HG03045 (cell line): ENCODE data around the gene CHST6.
"Not testable (repeated sequence)": the region's sequence is repeated elsewhere in the genome, so short reads cannot be mapped to it uniquely, and the experiment has no call there.

Experiments
- ATAC-seq: cut with Tn5 transposase; IDR thresholded peaks from one replicate; pipeline ENCODE4 v1.9.1; 2021; ENCODE audit warnings: mild to moderate bottlenecking, moderate library complexity; ENCODE audit not compliant: unreplicated experiment

The CHST6 gene

DNA sequence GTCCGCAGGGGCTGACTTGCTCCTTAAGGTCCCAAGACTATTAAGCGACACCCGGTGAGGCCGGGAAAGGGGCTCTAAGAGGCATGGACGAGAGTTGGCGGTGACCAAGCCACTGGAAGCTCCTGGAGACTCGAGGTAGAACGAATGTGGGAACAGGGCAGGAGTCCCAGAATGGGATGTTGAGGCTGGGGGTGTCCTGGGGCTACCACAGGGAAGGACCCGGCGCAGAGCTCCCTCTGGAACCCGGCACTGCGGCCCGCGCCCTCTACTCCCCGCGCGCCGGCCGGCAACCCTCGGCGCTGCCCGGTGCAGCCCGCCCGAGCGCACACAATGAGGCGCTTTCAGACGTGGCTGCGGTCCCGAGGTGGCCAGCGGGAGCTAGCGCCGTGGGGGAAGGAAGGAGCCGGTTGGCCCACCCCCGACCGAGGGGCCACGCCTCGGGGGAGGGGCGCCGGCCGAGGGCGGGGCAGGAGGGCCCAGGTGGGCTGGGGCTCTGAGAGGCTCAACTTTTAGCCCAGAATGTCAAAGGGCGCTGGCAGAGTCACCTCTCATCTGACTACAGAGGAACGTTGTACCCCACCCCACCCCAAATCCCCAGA, at the start of gene CHST6:
CHST6 (minus strand) TSS at position 366 of the 599 bp plus-strand sequence. CDS start 15,613 bp downstream, outside the sequence.
- ATAC-seq: peak; percentile 58

DNA sequence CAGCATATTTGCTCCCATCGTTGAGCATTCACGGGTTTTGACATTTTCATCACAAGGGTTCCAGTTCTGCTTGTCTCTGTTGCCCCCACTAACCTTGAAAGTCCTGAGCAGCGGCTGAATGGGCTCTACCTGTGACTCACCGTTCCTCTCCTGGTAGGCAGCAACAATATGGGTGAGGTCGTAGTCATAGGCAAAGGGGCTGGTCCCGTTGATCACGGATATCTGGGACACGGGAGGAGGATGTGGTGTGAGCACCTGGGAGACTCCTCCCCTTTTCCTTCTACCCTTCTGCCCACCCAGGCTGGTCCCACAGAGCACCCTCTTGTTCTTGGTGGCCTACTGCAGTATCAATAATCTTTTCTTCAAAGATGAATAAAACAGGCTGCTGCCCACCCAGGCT, 47.2 kb upstream of the CHST6 start:
- not testable (repeated sequence) for ATAC-seq

DNA sequence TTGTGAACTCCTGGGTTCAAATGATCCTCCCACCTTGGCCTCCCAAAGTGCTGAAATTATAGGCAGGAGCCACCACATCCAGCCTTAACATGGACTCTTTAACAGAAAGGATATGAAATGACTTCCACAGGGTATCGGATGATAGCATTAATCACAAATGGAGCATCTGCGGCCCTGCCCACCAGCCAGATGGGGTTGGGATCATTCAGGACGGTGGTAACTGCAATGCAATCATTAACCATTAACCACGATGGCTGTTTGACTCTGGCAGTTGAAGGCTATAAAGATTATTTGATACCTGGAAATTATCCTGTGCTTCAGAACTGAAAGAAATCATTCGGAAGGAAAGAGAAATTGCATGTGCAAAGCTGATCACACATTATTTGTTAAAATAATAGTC, 46.0 kb upstream of the CHST6 start:
- no peak for ATAC-seq

DNA sequence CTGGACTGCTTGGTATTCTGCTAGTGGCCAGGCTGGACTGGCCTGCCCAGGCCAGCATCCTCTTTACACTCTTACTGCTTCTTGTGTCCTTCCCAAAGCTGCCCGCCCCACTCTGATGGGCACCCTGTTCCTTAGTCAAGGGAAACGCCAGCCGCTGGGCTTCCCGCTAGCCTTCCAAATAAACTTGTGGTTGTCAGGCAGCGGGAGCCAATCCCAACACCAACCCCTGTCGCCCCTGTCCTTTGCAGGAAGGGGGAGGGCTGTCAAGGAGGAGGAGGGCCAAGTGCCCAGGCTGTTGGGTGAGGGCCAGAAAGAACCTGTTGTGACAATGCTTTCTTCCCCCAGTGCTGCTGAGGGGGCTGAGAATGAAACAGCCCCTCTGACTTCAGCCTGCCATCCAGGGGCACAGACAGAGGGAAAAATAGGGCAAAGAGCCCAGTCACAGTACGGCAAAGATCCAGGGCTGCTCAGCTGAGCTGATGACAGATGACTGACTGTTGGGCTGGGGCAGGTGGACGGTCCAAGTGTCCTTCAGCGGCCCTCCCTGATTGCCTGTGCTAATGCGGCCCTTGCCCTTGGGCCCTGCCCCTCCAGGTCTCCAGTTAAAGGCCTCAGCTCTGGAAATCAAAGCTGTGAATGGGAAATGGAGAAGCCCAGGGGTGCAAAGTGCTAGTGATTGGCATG, 43.8 kb upstream of the CHST6 start:
- ATAC-seq: not testable (repeated sequence)

DNA sequence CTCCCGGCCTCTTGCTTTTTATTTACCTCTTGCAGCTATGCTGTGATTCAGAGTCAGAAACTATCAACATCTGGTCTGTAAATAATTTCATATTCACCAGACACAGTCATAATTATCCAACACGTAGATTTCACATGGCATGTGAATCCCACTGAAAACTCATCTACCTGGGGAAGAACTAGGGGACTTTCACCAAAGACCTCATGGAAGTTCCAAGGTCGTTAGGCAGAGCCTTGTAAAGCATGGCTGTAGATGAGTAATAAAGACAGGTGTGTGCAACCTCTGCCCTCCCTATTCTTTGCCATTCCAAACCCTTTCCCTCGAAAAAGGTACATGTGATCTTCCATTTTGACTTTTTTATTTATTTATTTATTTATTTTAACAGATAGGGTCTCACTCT, 42.5 kb upstream of the CHST6 start:
- ATAC-seq: no peak

DNA sequence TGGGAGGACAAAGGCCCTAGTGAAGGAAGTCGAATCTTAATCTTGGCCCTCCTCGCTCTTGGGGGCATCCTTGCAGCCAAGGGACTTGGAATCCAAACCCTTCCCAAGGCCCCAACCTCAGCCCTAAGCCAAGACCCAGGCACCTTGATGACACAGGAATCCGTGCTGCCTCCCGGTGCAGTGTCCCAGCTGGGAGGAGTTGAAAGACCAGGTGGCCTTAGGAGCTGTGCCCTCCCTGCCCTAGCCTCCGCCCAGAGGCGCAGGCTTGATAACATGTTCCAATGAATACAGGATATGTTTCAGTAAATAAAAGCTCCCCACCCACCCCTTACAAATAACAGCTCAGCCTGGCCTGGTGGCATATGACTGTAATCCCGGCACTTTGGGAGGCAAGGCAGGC, 40.7 kb upstream of the CHST6 start, which contains the start of gene CHST5:
CHST5 (minus strand) TSS at position 208 of the 400 bp plus-strand sequence. CDS start 5,724 bp downstream, outside the sequence.
- ATAC-seq: no peak

DNA sequence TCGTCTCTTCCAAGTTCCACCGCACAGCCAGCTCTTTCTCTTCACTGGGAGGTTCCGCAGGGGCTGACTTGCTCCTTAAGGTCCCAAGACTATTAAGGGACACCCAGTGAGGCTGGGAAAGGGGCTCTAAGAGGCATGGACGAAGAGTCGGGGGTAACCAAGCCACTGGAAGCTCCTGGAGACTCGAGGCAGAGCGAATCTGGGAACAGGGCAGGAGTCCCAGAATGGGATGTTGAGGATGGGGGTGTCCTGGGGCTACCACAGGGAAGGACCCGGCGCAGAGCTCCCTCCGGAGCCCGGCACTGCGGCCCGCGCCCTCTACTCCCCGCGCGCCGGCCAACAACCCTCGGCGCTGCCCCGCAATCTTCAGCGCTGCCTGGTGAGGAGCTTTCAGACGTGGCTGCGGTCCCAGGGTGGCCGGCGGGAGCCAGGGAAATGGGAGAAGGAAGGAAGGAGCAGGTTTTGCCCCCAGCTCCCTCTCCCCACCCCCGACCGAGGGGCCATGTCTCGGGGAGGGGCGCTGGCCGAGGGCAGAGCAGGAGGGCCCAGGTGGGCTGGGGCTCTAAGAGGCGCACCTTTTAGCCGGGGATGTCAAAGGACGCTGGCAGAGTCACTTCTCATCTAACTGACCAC, 40.1 kb upstream of the CHST6 start:
- no peak for ATAC-seq

DNA sequence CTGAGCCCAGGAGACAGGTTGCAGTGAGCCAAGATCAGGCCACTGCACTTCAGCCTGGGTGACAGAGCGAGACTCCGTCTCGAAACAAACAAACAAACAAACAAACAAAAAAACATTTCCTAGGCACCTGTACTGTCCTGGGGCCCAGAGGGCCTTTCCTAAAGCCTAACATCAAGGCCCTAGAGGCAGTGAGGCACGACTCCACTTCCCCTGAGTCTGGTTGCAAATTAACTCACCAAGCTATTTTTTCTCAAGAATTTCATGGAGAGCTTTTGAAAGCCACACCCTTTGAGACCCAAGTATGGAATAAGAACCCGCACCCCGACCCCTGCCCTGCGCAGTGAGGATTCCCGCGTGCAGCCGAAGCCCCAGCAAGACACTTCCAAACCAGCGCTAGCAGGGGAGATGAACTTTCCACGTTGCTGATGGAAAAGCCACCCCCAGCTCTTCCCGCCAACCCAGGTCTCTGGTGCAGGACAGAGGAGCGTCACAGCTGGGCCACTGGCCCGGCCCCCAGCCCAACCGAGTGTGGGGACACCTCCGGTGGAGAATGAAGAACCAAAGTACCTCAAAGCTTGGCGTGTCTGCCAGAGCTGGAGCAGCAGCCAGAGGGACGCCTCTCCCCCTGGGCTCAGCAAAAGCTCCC, 39.4 kb upstream of the CHST6 start:
- no peak for ATAC-seq

DNA sequence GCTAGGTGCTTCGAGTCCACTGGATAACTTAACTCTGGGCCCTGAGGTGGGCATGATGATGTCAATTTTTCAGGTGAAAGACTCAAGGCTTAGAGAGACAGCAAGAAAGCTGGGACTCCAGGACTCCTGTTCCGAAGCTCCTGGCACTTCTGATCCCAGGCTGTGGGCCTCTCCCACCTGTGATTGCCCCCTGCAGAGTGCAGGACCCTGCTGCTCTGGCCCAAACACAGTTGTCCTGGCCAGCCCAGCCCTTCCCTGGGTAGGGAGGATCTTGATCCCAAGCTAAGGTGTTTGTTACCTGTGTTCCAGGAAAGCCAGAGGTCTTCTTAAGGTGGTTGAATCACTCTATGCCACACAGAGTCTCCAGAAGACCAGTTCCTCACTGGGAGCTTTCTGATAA, 37.5 kb upstream of the CHST6 start:
- no peak for ATAC-seq

DNA sequence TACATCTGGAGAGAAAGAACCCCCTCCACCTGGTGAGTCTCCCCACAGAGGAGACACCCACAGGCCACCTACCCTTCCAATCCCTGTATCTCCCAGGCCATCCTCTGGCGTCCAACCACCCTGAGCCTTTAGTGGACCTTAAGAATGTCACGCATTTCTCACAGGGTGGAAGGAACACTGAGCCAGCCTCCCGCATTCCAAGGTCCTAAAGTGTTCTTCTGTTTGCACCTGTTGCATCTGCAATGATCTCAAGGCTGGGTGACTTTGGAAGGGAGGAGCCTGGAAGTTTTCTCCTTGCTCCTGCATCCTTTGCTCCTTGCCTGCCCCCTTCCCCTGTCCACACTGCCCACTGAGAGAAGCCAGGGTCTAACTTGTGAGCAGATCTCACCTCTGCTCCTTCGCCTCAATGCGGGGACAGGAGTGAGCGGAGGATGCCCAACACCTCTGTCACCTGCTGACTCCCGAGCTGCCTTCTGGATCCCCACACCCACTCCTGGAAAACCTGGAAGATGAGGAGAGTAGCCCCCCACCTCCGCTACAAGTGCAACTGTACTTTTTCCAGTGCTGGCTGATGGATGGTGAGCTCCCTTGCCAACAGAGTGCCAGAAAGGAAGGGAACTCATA, 37.0 kb upstream of the CHST6 start:
- no peak for ATAC-seq

DNA sequence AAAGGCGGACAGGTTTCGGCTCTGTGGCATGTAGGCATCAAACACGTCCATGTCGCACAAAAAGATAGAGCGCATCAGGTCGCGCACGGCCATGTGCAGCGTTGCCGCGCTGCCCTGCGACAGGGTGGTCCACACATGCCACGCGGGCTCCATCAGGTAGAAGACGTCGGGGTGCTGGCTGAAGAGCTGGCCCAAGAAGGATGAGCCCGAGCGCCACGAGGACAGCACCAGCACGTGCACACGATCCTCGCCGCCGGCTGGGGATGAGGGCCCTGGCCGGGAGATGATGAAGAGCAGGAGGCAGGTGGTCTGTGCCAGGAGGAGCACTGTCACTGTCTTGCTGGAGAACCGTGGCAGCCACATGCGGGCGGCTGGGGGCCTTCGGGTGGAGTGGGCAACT, 34.7 kb upstream of the CHST6 start:
- ATAC-seq: no peak

DNA sequence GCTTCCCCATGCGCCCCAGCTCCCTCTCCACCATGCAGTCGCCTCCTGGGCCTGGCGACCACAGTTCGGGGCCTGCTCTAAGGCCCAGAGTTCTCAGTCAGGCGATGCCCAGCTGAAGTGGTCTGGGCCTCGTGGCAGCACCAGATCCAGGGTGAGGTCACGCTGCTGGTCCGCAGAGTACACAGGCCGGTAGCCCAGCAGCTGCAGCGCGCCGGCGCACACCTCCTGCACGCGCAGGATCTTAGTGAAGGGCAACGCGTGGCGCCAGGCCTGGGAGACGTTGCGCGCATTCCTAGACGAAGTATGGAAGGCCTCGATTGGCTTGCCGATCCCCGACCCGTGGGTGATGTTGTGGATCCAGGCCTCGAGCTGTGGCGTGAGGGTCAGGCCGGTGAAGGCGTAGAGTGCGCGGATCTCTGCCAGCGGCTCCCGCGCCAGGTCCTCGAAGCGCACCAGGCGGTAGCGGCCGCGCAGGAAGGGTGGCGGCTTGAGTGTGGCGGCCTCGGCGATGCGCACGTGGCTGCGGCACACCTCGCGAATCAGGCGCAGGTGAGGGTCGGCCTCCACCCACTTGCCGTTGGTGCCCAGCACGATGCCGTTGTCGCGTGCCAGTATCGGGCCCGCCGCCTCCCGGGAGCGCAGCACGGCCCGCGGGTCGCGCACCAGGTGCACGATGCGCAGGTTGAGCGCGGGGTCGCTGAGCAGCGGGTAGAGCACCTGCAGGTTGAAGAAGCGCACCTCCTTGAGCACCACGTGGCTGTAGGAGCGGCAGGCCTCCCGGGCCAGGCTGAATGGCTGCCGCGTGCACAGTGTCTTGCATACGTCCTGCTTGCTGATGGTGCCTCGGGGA, 34.0 kb upstream of the CHST6 start:
- no peak for ATAC-seq

DNA sequence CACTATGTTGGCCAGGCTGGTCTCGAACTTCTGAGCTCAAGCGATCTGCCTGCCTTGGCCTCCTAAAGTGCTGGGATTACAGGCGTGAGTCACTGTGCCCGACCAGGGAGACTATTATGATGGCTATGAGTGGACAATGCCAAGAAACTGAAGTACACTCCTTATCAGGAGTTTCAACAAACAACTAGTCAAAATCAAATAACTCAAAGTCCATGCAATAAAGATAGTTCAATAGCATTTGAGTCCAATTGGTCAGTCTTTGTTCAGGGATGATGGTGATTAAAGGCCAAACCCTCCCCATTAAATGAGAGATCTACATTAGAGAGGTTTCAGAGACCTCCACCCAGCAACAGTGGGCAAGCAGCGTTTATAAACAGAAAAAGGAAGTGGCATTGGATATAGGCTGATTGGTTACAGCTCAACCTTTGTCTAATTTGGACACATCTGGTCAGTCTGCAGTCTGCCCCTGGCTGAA, 32.6 kb upstream of the CHST6 start:
- ATAC-seq: no peak

DNA sequence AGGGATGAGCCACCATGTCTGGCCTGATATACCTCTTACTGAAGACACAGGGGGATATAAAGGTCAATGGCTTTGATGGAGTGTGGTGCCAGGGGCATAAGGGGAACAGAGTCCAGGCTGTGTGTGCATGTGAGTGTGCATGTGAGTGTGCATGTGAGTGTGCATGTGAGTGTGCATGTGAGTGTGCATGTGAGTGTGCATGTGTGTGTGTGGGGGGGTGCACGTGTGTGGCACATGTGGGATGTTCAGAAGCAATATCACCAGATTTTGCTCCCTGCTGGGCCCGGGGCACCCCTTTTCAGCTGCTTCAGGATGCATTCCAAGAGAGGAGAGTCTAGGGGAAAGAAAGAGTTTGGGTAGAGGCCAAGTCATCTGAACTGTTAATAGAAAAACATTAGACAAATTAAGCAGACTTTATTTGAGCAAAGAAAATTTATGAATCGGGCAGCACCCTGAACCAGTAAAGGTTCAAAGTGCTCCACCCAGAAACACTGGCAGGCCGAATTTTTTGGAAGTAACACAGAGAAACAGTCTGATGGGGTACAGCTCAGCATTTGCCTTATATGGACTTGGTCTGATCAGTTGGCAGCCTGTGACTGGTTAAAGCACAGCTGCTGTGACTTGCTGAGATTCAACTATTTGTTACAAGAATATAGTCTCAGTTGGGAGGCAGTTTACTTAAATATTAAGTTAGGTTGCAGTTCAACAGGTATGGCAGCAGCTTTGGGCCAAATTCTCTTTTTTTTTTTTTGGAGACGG, 31.0 kb upstream of the CHST6 start:
- ATAC-seq: no peak

DNA sequence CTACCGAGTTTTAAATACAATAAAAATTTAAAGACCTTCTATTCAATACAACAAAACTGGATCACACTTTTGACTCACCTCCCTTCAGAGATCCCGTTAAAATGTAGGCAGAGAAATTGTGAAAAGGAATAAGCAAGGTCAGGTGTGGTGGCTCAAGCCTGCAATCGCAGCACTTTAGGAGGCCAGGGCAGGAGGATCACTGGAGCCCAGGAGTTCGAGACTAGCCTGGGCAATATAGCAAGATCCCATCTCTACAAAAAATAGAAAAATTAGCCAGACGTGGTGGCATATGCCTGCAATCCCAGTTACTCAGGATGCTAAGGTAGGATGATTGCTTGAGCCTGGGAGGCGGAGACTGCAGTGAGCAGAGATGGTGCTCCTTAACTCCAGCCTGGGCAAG, 23.9 kb upstream of the CHST6 start:
- no peak for ATAC-seq

DNA sequence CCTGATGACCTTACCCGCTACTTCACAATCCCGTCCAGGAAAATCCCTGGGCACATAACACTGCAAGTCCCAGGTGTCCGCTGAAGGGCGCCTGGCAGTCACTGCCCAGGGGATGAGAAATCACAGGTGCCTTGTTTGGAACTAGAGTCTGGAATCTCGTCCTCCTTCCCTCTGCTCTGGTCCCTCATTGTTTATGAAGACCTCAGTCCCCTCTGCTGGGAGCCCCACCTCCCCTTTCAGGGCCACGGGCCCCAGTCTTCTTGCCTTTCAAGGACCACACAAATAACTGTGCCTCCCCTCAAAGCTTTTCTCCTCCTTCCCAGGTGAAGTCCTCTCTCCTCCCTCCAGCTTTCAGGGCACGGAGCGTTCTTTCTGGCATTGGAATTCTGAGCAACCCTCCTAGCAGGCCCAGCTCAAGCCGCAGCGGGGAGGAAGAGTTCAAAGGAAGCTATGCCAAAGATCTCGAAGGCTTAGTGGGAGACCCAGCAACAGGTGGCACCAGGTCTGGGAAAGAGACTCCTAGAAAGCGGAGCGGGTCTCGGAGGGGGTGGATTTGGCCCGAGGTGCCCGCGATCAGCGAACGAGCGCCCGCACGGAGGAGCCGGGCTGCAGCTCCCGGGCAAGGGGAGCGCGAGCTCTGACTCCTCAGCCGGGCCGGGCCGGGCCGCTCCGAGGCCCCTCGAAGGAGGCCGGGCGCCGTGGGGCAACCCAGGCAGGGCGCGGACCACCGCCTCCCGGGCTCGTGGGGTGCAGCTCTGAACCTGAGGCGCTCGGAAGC, 21.1 kb upstream of the CHST6 start:
- not testable (repeated sequence) for ATAC-seq

DNA sequence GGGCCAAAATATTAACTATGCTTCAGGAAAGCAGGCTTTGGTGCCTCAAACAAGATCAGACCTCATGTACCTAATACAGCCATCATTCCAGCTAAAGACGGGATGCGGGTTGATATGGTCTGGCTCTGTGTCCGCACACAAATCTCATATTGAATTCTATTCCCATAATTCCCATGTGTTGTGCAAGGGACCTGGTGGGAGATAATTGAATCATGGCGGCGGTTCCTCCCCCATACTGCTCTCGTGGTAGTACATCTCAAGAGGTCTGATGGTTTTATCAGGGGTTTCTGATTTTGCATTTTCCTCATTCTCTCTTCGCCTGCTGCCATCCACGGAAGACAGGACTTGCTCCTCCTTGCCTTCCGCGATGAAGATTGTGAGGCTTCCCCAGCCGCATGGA, 19.1 kb upstream of the CHST6 start:
- no peak for ATAC-seq

DNA sequence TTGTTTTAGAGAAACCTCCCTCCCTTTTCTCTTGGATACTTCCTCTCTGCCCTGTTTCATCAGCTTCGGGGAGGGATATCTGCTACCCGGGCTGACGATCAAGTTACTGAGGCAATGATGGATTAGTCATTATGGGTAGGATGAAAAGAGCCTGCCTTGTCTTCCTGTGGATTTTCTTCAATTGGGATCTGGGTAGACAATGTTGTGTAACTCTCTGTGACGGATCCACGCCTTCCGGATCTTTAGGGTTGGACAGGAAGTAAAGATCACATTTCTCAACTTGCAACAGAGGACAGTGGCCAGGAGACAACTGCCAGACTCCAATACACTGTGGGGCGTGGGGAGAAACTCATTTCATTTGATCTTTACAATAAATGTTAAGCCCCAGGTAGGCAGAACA, 11.3 kb upstream of the CHST6 start:
- no peak for ATAC-seq

DNA sequence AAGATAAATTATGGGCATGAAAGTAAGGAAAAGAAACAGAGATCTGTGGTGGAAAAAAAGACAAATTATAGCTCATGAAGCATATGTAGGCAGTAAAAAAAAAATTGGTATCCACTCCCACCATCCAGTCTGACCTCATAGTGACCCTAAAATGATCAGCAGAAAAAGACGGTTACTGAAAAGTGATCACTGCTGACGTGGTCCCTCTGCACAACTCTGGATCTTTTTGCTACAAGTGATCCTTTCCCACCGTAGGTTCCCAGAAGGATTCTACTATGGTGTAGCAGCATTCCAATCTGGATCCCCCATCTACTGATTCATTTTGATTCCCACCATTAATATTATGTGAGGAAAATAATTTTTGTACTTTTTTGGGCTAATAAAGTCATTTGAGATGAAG, 10.9 kb upstream of the CHST6 start:
- ATAC-seq: no peak
